GM15510 (cell line): ENCODE measurements around the gene PHOSPHO2.

Source experiments
- POLR2A ChIP-seq: IDR thresholded peaks from 3 replicates; pipeline ENCODE4 v1.6.1; 2011; ENCODE audit warnings: borderline replicate concordance; ENCODE audit not compliant: insufficient read length; ENCODE audit errors: extremely low read depth

PHOSPHO2 gene, protein sequence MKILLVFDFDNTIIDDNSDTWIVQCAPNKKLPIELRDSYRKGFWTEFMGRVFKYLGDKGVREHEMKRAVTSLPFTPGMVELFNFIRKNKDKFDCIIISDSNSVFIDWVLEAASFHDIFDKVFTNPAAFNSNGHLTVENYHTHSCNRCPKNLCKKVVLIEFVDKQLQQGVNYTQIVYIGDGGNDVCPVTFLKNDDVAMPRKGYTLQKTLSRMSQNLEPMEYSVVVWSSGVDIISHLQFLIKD

DNA sequence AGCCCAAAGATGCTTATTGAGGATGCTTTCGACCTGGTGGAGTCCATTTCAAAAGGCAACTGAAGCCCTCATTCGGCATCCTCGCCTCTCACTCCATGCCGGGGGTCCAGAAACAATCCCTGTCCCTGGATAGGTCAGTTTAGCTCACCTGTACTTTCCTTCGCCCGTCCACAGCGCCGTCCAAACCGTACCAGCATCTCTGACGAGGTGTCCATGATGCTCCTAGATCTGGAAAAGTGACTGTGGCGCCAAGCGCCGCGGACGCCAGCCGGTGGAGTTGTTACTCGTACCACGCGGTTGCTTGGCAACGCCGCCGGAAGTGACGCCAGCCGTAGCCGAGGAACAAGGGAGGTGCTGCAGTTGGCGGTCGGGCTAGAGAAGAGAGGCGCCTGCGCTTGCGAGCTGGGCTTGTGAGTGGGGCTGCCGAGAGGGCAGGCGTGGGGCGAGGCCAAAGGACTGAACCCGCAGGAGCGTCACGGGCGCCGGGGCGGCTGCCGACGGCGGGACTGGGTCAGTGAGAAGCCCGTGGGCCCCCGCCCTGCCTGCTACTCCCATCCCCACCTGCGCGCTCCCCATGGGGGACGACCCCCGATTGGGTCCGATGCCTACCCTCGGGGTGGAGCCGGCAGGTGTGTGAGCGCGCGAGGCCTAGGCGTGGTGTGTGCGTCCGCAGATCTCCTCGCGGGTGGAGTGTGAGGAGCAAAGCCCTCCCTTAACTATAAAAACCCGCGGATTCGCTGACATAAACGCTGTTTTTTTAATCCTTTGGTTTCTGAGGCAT is at the start of gene PHOSPHO2, which contains the start of gene CFAP210:
Gene PHOSPHO2, plus strand, starts transcription at position 357 of the 781 bp plus-strand sequence. CDS start 6,503 bp downstream, outside the sequence.
Gene CFAP210, minus strand, starts transcription at position 293 of the 781 bp plus-strand sequence. Its CDS starts 78 bp downstream, at position 215.
- TF ChIP-seq POLR2A = peak; percentile 86

DNA sequence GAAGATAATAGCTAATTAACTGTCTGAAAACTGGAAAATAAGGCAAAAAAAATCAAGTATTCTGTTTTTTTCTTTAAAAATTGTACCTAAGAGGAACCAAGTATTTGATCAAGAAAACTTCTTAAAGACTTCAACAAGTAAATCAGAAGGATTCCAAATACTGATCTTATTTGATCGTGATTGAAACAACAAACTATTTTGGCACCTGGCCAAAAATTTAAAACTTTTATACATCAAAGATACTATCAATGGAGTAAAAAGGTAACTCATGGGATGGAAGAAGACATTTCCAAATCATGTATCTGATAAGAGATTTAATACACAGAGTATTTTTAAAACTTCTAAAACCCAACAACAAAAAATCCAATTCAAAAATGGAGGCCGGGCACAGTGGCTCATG is 46.8 kb upstream of the PHOSPHO2 start:
- TF ChIP-seq POLR2A = no peak

DNA sequence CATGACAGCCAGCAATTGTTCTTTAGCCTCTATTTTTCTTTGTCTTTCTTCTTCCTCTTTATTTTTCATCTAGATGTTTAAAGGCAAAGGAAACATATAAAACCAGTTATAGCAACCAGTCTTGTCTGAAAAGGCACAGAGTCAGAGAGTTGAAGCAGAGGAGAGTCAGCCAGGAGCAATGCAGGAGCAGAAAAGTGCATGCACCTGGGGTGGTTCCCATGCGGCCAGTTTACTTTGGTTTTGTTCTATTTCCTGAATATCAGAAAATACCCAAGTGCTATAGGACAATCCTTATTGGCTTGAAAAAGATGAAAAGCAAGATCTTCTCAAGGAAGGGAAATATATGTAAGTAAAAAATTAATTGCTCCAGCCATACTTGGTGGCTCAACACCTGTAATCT is 45.0 kb upstream of the PHOSPHO2 start:
- no peak for TF ChIP-seq POLR2A

DNA sequence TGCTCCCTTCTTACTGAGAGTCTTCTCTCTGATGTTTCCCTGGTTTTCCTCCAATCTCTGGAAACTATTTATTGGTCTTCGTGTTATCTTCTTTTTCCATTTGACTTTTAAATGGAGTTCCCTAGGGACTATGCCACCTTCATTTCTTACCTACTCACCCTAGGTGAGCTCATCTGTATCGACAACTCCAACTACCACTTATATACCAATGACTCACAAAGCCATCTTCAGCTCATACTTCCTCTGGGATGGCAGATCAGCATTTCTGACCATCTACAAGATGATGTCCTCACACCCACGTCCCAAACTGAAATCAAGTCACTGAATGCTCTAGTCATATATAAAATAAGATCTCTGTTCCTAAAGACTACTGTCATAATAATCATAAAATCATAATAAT is 40.6 kb upstream of the PHOSPHO2 start:
- no peak for TF ChIP-seq POLR2A

DNA sequence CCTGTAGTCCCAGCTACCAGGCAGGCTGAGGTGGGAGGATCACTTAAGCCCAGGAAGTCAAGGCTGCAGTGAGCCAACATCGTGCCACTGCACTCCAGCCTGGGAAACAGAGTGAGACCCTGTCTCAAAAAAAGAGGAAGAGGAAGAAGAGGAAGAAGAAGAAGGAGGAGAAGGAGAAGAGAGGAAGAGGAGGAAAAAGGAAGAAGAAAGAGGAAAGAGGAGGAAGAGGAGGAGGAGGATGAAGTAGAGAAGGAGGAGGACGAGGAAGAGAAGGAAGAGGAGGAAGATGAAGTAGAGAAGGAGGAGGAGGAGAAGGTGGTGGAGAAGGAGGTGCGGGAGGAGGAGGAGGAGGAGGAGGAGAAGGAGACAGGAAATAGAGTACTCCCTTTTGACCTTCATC is 38.1 kb upstream of the PHOSPHO2 start:
- TF ChIP-seq POLR2A = no peak

DNA sequence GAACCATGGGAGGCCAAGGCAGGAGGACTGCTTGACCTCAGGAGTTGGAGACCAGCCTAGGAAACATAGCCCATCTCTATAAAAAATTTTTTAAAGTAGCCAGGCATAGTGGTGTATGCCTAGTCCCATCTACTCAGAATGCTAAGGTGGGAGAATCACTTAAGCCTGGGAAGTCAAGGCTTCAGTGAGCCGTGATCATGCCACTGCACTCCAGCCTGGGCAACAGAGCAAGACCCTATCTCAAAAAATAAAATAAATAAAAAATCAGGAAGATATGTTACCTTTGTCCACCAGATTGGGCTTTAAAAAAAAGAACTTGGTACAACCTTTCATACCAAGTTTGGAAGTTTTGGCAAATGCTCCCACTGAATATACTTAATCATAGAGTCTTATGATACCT is 35.4 kb upstream of the PHOSPHO2 start:
- no peak for TF ChIP-seq POLR2A

DNA sequence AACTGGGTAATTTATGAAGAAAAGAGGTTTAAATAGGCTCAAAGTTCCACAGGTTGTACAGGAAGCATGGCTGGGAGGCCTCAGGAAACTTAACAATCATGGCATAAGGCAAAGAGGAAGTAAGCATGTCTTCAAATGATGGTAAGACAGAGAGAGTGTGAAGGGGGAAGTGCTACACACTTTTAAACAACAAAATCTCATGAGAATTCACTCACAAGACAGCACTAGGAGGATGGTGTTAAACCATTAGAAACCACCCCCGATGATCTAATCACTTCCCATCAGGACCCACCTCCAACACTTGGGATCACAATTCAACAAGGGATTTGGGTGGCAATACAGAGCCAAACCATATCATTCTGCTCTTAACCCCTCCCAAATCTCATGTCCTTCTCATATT is 34.9 kb upstream of the PHOSPHO2 start:
- no peak for TF ChIP-seq POLR2A

DNA sequence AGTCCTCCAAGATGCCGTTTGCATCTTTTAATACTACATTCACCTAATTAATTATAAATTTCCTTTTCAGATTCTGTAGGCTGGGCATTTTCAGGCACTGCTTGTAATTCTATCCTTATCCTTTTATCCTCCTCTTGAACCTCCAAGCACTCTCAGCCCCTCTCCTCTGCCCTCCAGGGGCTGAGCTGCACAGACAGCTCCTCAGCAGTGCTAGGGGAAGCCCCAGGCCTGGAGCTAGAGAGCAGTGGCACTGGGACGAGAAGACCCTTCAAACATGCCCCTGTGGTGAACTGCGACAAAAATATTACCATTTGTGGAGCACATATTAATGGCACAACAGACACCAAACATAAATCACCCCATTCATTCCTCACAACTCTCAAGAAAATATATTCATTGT is 33.0 kb upstream of the PHOSPHO2 start:
- TF ChIP-seq POLR2A = no peak

DNA sequence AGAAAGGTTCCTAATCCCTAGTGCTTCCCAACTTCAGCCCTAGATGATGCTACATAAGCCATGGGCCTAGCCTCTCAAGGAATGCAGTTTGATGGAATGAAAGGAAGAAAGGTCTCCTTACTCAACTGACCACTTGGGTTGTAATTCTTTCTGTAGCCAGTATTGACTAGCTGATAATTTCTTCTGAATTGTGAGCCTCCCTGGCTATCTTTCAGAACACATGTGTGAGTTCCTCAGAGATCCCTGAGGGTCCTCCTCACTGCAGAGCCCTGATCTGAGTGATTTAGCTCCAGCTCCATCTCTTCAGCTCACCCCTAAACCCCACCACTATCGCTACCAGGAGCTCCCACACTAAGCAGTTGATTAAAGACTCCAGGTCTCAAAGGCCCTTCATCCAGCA is 31.5 kb upstream of the PHOSPHO2 start:
- no peak for TF ChIP-seq POLR2A

DNA sequence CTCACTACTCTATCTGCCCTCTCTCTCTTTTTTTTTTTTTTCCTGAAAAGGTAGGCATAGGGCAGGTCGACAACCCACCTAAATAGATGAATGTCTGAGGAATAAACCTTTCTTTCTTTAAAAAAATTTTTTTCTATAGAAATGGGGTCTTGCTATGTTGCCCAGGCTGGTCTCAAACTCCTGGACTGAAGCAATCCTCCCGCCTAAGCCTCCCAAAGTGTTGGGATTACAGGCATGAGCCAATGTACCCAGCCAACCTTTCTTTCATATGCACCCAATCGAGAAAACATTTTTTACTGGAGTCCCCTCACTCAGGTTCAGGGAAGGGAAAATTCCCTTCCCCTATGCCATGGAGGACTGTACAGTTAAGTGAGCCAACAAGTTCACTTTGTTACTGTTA is 31.0 kb upstream of the PHOSPHO2 start:
- TF ChIP-seq POLR2A = no peak

DNA sequence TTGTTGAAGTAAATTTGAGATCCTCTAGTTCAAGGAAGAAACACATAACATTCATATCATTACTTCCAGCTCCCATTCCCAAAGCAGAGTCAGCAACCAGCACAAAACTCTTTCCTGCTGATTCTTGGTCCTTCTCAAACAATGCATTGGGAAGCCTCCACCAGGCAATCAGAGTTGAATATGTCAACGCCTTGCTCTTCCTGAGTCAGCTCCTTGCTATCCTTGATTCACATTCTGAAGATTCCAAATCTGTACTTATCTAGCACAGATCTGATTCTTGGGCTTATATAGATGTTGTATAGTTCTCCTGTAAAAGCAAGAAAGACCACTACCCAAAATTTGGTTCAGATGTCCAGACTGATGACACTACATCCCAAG is 29.7 kb upstream of the PHOSPHO2 start:
- no peak for TF ChIP-seq POLR2A

DNA sequence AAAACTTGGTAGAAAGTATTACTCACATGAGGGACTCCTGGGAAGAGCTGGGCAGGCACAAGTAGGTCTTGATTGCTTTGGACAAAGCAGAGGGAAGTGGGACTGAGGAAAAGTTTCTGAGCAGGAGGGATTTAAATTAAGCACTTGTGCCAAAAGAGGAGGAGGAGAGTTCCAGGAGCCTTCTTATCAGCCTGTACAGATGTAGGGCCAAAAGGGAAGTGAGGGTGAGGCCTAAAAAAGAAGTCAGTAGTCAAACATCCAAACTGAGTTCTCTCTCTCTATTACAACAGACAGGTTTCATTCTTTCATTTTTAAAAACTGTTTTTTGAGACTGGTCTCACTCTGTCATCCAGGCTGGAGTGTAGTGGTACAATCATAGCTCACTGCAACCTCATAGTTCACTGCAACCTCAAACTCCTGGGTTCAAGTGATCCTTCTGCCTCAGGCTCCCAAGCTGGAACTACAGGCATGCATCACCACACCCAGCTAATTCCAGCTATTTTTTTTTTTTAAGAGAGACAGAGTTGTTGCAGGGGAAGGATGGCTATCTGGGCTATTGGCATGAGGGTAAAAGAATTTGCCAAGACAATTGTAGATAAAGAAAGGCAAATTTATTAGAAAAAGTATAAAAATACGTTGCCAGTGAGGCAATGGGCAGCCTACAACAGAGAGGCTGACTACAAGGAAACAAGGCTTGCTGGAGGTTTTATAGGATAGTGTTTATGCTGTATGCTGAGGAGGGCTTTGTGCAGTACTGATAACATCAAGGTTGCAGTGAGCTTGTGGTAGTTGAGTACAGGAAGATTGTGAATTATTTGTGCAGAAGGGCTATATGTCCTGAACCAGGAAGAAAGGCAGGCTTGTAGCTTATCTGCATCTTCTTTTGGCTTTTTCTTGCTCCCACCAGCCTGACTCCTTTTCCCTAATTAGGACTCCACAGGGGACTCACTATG is 29.0 kb upstream of the PHOSPHO2 start:
- TF ChIP-seq POLR2A = no peak

DNA sequence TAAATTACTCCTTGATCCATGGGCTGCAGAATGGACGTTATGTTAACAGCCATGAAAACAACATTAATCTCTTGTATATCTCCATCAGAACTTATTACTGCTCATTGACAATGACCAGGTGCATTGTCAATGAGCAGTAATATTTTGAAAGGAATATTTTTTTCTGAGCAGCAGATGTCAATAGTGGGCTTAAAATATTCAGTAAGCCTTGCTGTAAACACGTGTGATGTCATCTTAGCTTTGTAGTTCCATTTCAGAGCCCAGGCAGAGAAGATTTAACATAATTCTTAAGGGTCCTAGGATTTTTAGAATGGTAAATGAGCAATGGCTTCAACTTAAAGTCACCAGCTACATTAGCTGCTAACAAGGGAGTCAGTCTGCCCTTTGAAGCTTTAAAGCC is 26.7 kb upstream of the PHOSPHO2 start:
- TF ChIP-seq POLR2A = no peak

DNA sequence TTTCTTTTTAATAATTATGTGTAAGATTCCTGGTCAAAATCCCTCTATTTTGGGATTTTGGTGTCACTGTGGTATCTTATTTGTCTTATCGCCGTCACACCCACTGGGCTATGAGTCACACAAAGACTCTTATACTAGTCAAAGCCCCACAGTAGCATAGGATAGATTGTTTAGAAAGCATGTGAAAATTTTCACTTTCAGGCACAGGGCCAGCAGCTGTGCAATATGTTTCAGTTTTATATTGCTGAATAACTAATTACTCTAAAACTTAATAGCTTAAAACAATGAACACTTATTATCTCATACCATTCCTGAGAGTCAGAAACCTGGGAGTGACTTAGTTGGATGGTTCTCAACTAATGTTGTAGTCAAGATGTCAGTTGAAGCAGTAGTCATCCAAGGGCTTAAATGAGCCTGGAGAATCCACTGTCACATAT is 24.0 kb upstream of the PHOSPHO2 start:
- TF ChIP-seq POLR2A = no peak

DNA sequence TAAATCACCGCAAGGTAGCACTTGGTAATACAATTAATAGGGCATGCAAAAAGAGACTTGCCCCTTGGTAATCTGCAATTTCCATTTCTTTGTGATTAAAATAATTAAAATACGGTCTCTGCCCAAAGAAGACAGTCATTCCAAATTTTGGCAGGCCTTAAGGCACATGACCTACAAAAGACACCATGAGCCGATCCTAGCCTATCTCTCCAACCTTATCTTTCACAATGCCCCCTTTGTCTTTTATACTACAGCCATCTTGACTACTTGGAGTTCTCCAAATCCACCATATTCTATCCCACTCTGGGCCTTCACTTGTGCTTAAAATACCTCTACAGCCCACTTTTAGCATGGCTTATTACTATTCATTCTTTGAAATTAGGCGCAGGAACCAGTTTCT is 23.3 kb upstream of the PHOSPHO2 start:
- no peak for TF ChIP-seq POLR2A

DNA sequence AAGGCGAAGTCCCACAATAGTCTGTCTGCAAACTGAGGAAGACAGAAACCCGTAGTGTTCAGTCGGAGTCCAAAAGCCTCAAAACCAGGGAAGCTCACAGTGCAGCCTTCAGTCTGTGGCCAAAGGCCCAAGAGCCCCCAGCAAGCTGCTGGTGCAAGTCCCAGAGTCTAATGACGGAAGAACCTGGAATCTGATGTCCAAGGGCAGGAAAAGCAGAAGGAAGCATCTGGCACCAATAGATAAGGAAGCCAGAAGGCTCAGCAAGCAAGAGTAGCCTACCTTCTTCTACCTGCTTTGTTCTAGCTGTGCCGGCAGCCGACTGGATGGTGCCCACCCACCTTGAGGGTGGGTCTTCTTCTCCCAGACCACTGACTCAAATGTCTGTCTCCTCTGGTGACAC is 21.9 kb upstream of the PHOSPHO2 start:
- no peak for TF ChIP-seq POLR2A

DNA sequence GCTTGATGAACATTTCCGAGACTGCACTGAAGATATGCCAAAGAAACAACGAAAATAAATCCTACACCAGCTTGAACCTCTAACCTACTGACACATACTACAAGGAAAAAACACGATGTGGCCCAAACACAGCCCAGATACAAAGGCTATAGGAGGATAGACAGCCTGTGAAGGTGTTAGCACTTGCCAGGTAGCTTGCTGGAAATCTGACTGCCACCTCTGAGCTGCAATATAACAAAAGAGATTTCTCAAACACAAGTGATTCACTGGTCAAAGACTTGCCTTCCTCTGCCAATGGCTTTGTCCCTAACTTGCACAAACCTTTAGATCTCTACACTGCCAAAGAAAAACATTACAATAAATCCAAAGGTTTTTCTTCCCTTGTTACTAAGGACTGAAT is 21.2 kb upstream of the PHOSPHO2 start:
- TF ChIP-seq POLR2A = no peak
